ENCODE data around the gene CPT1B. TPM values are rescaled to one million over a fixed set of nuclear protein-coding genes. Genes with fewer than 3 reads are reported as not detected.

CPT1B gene
- total and polyA plus RNA-seq, 2 donors (not counting 1 experiment from before 2014, with no cell fraction given): 55.0 to 109 TPM

GRCh38 chr22:50581031-50581949 lies 3.1 kb upstream of the CPT1B start:
- peak overlapping the region; percentile 84 for H3K9ac ChIP-seq (ENCODE audit: low read length)
- Mint-ChIP-seq H3K4me3 (peak overlapping the region; percentile 86), H3K4me1 (peaks cover 28% of the 10 kb centered on the region), H3K27me3 (no peaks in the 10 kb centered on the region), H3K27ac (peak overlapping the region; percentile 10), H3K9me3 (ENCODE audit: insufficient read depth) (no peaks in the 10 kb centered on the region)
- no peaks in the 10 kb centered on the region for H3K27me3 ChIP-seq (replicated peaks in 1 of 4; ENCODE audit: control extremely low read depth in 1 of 4, control insufficient read depth in 3 of 4, insufficient read depth in 4 of 4, low read length in 3 of 4)
- H4K20me1 ChIP-seq (ENCODE audit: control insufficient read depth, insufficient read depth, low read length, poor library complexity, severe bottlenecking): peaks cover 25% of the 10 kb centered on the region
- intact Hi-C loops (cut with micrococcal nuclease): loop anchor here (5.0 kb wide), 1 partner anchor 329 kb away; the partner anchor contains the start of gene HDAC10
- H3K4me3 ChIP-seq (ENCODE audit: control extremely low read depth in 1 of 5, extremely low read depth in 1 of 5, insufficient read depth in 1 of 5, low read depth in 2 of 5, low read length in 4 of 5): peak overlapping the region in 4 of 5 experiments; percentile 71 to 91 (median 82)
- H3K9me3 ChIP-seq (ENCODE audit: control extremely low read depth in 1 of 3, control insufficient read depth in 2 of 3, insufficient read depth in 1 of 3, low read length in 2 of 3): no peaks in the 10 kb centered on the region
- DNase-seq: no peak
- H2AFZ ChIP-seq (ENCODE audit: insufficient read depth, low read depth, low read length, poor library complexity, severe bottlenecking): no peak overlapping the region
- H3K36me3 ChIP-seq (replicated peaks in 1 of 2; ENCODE audit: control extremely low read depth in 1 of 2, control insufficient read depth in 1 of 2, extremely low read depth in 1 of 2, insufficient read depth in 2 of 2, low read length in 1 of 2): peaks cover 0 to 17% of the 10 kb centered on the region in 2 experiments
- no peak for TF ChIP-seq EZH2 (IDR thresholded peaks at IDR 0.05; ENCODE audit: borderline replicate concordance, insufficient read depth, low read depth, low read length, poor library complexity, severe bottlenecking)
- TF ChIP-seq, protein P1, sequence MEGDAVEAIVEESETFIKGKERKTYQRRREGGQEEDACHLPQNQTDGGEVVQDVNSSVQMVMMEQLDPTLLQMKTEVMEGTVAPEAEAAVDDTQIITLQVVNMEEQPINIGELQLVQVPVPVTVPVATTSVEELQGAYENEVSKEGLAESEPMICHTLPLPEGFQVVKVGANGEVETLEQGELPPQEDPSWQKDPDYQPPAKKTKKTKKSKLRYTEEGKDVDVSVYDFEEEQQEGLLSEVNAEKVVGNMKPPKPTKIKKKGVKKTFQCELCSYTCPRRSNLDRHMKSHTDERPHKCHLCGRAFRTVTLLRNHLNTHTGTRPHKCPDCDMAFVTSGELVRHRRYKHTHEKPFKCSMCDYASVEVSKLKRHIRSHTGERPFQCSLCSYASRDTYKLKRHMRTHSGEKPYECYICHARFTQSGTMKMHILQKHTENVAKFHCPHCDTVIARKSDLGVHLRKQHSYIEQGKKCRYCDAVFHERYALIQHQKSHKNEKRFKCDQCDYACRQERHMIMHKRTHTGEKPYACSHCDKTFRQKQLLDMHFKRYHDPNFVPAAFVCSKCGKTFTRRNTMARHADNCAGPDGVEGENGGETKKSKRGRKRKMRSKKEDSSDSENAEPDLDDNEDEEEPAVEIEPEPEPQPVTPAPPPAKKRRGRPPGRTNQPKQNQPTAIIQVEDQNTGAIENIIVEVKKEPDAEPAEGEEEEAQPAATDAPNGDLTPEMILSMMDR (IDR thresholded peaks at IDR 0.05): no peak
- 98% methylated on average over 20 of the region's 22 CpGs for WGBS (ENCODE audit: insufficient coverage)
- peak overlapping the region; percentile 54 to 96 for H3K27ac ChIP-seq (ENCODE audit: low read length in 2 of 2)
- peak overlapping the region; percentile 84 for H3K4me2 ChIP-seq (replicated peaks; ENCODE audit: low read depth, low read length, poor library complexity, severe bottlenecking)
- ChIA-PET CTCF (interaction anchor here (0.8 to 1.9 kb wide), 3 partner anchors 33 to 55 kb away, joined by 3 to 5 read pairs (median 5); partner anchors contain the start of gene SCO2), POLR2A (interaction anchor here (0.7 to 1.5 kb wide), 3 partner anchors 15 to 41 kb away, joined by 4 read pairs; no protein-coding TSS in a partner anchor)
- H3K79me2 ChIP-seq (ENCODE audit: control insufficient read depth, insufficient read depth, low read length): peaks cover 12% of the 10 kb centered on the region
- ATAC-seq (ENCODE audit: low read depth): no peak
- H3K4me1 ChIP-seq (ENCODE audit: control insufficient read depth in 2 of 2, insufficient read depth in 2 of 2, low read length in 2 of 2): peaks cover 14 to 25% of the 10 kb centered on the region in 2 donors
